ENCODE results near the gene SPR. TPM values are rescaled to one million over a fixed set of nuclear protein-coding genes. Genes with fewer than 3 reads are reported as not detected.

SPR gene
- total and polyA plus RNA-seq, 9 of the 15 experiments (the other 6 are each of a cell fraction or from before 2014, with no cell fraction given), result 7.7 to 38.3 (median 26.3) TPM

DNA sequence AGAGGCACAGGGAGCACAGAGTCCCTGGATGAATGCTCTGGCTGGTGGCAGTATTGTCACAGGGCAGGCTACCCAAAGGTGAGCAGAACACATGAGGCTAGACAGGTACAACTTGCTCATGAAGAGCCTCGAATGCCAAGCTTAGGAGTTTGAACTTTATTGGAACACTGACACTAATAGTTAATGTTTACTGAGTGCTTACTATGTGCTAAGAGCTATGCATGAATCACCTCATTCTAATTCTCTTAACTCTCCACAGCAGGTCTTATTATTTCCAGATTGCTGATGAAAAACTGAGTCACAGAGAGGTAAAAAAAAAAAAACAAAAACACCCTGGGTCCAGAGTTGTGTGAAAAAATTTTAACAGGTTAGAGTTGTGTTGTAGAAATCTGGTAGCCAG is 24.0 kb downstream of the SPR start (continued):
- TF ChIP-seq, protein P1, sequence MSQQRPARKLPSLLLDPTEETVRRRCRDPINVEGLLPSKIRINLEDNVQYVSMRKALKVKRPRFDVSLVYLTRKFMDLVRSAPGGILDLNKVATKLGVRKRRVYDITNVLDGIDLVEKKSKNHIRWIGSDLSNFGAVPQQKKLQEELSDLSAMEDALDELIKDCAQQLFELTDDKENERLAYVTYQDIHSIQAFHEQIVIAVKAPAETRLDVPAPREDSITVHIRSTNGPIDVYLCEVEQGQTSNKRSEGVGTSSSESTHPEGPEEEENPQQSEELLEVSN (IDR thresholded peaks at IDR 0.05; ENCODE audit: borderline replicate concordance in 1 of 2, extremely low read depth in 1 of 2, insufficient read depth in 1 of 2, insufficient read length in 1 of 2, low read depth in 1 of 2, low read length in 1 of 2, poor library complexity in 1 of 2, severe bottlenecking in 1 of 2), result no peak
- TF ChIP-seq ZNF584 (CRISPR knock-in tag; IDR thresholded peaks at IDR 0.05; ENCODE audit: low read depth) (no peak), KAT7 (CRISPR knock-in tag; IDR thresholded peaks at IDR 0.05; ENCODE audit: borderline replicate concordance) (no peak), SIX5 (IDR thresholded peaks at IDR 0.05; ENCODE audit: borderline replicate concordance in 1 of 2, insufficient read depth in 1 of 2, low read depth in 1 of 2, low read length in 2 of 2) (no peak), POLR3A (IDR thresholded peaks at IDR 0.05; ENCODE audit: borderline replicate concordance, extremely low read depth, insufficient read depth, insufficient read length) (no peak)

DNA sequence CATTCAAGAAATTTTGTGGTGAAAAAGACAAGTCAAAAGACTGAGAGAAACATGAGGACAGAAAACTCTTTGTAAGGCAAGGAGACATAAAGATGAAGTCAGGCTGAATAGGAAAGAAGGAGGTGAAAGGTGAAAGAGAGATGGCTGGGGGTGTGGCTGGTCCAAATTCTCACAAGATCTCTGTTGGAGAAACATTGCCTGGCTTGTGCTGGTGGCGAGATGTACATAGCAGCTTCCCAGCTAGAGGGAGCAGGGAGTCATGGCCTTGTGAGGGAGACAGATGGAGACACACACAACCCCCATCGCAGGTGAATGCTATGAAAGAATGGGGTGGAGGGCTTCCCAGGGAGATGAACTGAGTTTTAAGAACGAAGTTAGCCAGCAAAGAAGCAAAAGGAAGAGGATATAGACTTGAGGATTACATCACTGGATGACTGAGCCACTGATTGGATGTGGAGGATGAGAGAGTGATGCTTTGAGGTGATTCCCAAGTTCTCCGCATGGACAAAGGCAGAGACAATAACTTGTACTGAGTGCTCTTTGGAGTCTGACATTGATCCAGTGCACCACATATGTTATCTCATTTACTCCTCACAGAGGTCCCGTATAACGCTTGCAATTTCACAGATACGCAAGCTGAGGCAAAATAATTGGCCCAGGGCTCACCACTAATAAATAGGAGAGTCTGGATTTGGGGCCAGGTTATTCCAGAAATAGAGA is 26.4 kb downstream of the SPR start:
- H3K27me3 ChIP-seq (ENCODE audit: control insufficient read depth in 2 of 2, insufficient read depth in 2 of 2, low read length in 2 of 2), result peaks cover 43 to 57% of the 10 kb centered on the region in 2 experiments
- peaks cover 20% of the 10 kb centered on the region; the same call in 1 of the 2 replicates for H4K20me1 ChIP-seq (replicated peaks; ENCODE audit: control insufficient read depth, insufficient read depth, low read length)
- H3K9me1 ChIP-seq (ENCODE audit: control insufficient read depth, insufficient read depth, low read length), result no peaks in the 10 kb centered on the region
- H3K9me3 ChIP-seq (replicated peaks; ENCODE audit: control insufficient read depth, insufficient read depth, low read depth, low read length), result no peaks in the 10 kb centered on the region
- DNase-seq (ENCODE audit: extremely low read depth in 1 of 4, low spot score in 3 of 4) (no peak), FAIRE-seq (peak; percentile 65), ATAC-seq (no peak)
- H2AFZ ChIP-seq (ENCODE audit: low read depth, low read length), result no peak overlapping the region
- intact Hi-C loops (cut with micrococcal nuclease), result no loop called here
- peaks cover 0 to 35% of the 10 kb centered on the region in 2 experiments; a peak in 3 of 5 replicates for H3K4me1 ChIP-seq (replicated peaks in 1 of 2; ENCODE audit: control insufficient read depth in 2 of 2, insufficient read depth in 2 of 2, low read length in 2 of 2)
- no TSS peak for BruUV-seq (replicated peaks)
- TF ChIP-seq NFYB (IDR thresholded peaks at IDR 0.05; ENCODE audit: extremely low read depth, insufficient read length) (no peak), ZFP36 (IDR thresholded peaks at IDR 0.05; ENCODE audit: low read depth, low read length, partially characterized antibody) (no peak), TAL1 (IDR thresholded peaks at IDR 0.05) (no peak), PRMT5 (CRISPR knock-in tag; IDR thresholded peaks at IDR 0.05) (no peak)
- TF ChIP-seq, protein P2, sequence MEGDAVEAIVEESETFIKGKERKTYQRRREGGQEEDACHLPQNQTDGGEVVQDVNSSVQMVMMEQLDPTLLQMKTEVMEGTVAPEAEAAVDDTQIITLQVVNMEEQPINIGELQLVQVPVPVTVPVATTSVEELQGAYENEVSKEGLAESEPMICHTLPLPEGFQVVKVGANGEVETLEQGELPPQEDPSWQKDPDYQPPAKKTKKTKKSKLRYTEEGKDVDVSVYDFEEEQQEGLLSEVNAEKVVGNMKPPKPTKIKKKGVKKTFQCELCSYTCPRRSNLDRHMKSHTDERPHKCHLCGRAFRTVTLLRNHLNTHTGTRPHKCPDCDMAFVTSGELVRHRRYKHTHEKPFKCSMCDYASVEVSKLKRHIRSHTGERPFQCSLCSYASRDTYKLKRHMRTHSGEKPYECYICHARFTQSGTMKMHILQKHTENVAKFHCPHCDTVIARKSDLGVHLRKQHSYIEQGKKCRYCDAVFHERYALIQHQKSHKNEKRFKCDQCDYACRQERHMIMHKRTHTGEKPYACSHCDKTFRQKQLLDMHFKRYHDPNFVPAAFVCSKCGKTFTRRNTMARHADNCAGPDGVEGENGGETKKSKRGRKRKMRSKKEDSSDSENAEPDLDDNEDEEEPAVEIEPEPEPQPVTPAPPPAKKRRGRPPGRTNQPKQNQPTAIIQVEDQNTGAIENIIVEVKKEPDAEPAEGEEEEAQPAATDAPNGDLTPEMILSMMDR (IDR thresholded peaks at IDR 0.05 in 2 of 3, conservative IDR thresholded peaks at IDR 0.05 in 1 of 3; ENCODE audit: insufficient read depth in 2 of 3, low read depth in 1 of 3, low read length in 3 of 3), result 0 out of 6 replicates have a peak, but pooled peaks of 1 of the 3 experiments have one; percentile 2
- CTCF ChIA-PET (ENCODE audit: low intra/inter-chr PET ratio), result no interaction called here
- H3K4me3 ChIP-seq, result no peak overlapping the region
- no peak overlapping the region for H3K9ac ChIP-seq (ENCODE audit: insufficient read depth in 1 of 2, low read depth in 2 of 2, low read length in 2 of 2)
- H3K79me2 ChIP-seq (ENCODE audit: control insufficient read depth, insufficient read depth, low read length), result no peaks in the 10 kb centered on the region
- no peak overlapping the region for H3K4me2 ChIP-seq (ENCODE audit: insufficient read depth, low read length)
- in situ Hi-C loops (cut with MboI), result no loop called here
- 17% methylated on average over 7 of the region's 7 CpGs for WGBS (ENCODE audit: insufficient coverage, low coverage, missing lambda C conversion rate)
- H3K27ac ChIP-seq (ENCODE audit: extremely low read depth, low read depth, low read length), result no peak overlapping the region
- H3K36me3 ChIP-seq (ENCODE audit: control insufficient read depth, insufficient read depth, low read length), result no peaks in the 10 kb centered on the region
- POLR2A ChIA-PET, result no interaction called here

All from K562 (cell line).